HG03064 (cell line): Measurements from ENCODE around the gene SBDS.
"Not testable (repeated sequence)": the region's sequence is repeated elsewhere in the genome, so short reads cannot be mapped to it uniquely, and the experiment has no call there.

Experiments used
- ATAC-seq: cut with Tn5 transposase; IDR thresholded peaks from one replicate; pipeline ENCODE4 v1.9.1; 2021; ENCODE audit warnings: low read depth; ENCODE audit not compliant: unreplicated experiment

The SBDS gene

DNA sequence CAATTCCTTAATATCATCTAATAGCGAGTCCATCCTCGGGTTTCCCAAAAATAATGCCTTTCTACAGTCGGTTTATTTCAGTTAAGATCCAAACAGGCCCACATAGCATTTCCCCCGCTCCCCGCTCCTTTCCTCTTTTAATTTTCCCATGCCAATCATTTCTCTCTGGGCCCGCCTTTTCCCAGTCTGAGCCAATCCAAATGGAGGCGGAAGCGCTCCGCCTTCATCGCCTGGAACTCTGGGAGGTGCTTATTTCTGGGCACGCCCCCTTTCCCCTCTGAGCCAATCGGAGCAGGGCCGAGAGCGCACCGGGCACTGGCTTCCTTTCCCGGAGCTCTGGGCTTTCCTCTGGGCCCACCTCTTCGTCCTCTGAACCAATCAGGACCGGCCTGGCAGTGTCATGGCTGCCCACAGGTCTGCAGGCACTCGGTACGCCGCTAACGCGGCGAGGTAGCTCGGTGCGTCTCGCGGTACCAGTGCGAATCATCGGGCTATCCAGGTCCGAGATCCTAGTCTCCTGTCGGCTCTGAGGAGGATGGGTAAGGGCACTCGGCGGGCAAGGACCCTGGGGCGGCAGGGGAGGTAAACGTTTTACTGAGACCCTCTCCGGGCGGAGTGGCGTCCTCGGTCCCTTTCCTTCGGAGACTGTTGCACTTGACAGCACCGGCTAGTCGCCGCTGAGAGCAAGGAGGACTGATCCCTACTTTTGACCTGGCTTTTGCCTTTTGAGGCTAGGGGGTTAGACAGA, 1.2 kb upstream of the SBDS start, which contains the start of gene TYW1:
TSS of gene TYW1 (plus strand) at position 390 of the 748 bp plus-strand sequence. CDS start at position 536, 146 bp downstream.
- ATAC-seq, result peak; percentile 82

DNA sequence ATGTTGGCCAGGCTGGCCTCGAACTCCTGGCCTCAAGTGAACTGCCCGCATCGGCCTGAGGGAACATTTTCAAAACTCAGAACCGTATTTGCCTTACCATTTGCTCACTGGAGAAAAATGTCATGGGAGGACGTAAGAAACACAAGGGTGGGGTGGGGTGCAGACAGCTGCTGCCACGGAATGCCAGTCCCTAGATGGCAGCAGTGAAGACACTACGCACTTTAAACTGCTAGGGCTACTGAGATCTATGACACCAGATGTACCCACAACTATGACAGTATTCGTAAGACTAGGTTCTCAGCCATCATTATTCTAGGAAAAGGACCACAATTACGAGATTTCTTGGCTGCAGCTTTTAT, 716 bp downstream of the SBDS start:
- ATAC-seq, result not testable (repeated sequence)

DNA sequence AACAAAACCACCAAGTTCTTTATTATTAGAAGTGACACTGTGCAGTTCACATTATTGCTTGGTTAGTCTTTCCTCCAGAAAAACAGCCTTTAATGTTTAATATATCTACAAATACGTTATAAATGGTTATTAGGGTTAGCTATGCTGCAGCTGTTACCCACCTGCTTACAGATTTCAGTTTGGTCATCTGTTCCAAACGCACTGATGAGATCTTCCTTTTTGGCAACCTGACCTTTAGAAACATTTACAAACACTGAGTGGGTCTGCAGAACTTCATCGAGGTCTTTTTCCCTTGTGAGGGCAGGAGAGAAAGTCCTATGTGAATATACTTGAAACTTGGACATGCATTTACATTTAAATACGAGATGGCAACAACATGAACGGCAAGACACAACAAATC, 1.3 kb downstream of the SBDS start:
- not testable (repeated sequence) for ATAC-seq

DNA sequence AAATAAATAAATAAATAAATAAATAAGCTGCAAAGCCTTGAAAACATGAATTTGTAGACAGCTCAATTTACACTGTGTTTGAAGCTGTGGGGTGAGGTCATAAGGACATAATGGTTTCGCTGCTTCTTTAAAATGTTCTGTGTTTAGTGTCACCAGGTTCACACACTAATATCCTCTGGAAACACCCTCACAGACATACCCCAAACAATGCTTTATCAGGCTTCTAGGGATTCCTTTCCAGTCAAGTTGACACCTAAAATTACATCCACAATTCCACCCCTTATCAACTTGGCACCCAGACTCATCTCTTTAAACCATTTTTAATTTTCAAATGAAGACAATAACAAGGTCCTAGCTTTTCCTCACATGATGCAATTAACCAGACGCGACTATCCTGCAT, 5.8 kb downstream of the SBDS start:
- not testable (repeated sequence) for ATAC-seq

DNA sequence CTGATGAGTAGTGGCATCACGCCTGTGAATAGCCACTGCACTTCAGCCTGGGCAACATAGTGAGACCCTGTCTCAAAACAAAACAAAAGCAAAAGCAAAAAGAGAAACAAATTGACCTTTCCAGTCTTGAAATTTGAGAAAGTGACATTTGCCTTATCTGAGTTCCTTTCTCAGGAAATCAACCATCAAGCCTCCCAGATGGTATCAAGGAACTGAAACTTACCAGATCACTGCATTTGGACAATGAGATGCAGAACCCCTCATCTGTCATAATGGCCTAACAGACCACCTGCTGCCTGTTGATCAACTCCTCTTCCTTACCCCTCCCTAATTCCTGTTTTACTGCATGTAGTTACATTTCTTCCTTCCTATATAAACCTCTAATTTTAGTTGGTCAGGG, 15.1 kb downstream of the SBDS start:
- ATAC-seq, result not testable (repeated sequence)

DNA sequence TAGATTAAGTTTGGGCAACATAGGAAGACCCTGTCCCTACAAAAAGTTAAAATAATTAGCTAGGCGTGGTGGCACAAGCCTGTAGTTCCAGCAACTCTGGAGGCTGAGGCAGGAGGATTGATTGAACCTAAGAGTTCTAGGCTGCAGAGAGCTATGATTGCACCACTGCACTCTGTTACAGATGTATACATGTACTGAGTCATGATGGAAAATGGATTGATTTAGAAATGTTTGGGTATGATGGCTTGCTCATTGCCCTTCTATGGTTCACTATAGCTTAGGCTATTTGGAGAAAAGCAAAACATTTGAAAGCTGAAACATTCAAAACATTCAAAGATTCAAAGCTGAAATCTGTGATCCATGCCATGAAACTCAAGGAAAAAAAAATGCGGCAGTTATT, 16.4 kb downstream of the SBDS start:
- not testable (repeated sequence) for ATAC-seq

DNA sequence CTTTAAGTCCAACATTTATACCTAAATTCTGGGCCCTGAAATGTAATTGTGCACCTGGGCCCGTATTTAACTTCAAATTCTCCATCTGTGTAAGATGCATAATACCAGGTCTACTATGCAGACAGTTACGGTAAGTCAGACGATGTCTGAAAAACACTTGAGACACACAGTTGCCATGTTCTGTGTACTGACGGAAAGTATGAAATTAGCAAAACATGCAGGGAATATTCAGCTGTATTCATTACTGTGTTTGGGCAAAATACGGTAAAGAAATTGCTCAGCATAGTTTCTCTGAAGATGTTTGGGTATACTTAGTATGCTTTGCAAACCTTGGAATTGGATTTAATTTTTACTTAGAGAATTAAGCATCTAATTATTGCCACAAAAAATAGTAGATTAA, 17.1 kb downstream of the SBDS start:
- not testable (repeated sequence) for ATAC-seq

DNA sequence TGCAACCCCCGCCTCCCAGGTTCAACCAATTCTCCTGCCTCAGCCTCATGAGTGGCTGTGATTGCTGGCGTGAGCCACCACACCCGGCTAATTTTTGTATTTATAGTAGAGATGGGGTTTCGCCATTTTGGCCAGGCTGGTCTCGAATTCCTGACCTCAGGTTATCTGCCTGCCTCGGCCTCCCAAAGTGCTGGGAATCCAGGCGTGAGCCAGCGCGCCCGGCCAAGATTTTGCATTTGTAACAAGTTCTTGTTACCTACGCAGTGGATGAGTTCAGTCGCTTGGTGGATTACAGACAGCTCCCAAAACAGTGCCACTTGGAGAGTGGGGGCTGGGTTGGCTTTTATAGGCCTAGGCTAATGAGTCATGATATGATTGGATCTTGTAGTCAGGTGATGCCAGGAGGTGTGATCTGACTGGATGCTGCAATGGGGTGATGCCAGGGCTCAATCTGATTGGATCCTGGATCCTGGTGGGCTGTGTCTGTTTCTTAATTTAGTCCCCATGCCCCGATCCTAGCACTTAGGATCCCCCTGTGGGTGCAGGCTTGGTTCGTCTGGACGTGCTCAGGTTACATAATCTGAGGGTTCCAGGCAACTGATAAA, 20.3 kb downstream of the SBDS start:
- ATAC-seq, result no peak

DNA sequence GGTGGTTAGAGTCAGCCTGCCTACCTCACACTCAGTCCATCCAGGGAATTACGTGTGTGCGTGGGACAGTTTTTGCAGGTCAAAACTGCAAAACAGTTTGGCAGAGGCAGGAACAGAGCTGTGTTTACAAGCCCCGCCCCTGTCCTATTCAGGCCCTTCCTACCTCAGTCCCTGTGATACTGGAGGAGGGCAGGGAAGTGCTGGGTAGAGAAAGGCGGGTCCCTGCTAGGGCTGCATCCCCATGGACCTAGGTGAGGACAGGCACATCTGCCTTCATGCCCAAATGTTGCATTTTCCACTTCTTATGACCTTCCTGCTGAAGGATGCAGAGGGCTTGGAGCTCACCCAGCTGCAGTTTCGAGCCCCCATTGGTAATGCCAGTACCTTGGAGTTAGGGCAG, 25.1 kb downstream of the SBDS start:
- ATAC-seq, result no peak

DNA sequence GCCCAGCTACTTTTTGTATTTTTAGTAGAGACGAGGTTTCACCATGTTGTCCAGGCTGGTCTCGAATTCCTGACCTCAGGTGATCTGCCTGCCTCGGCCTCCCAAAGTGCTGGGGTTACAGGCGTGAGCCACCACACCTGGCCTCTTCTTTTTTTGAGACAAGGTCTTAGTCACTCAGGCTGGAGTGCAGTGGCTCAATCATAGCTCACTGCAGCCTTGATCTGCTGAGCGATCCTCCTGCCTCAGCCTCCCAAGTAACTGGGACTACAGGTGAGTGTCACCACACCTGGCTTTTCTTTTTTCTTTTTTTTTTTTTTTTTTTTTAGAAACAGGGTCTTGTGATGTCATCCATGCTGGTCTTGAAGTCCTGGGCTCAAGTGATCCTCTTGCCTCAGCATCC, 26.4 kb downstream of the SBDS start:
- ATAC-seq, result not testable (repeated sequence)

DNA sequence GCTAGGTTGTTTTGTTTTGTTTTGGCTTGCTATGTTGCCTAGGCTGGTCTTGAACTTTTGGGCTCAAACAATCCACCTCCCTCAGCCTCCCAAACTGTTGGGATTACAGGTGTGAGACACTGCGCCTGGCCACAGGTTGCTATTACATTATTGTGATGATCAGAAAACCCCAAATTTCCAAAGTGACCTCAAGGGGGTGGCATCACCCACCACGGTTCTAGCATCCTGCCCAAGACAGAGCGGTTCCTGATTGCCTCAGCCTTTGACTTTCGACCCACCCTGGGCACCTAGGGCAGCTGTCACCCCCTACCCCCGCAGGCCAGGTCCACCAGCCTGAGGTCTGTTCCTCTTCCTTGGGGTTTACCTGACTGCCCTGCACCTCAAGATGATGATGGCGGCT, 28.4 kb downstream of the SBDS start:
- no peak for ATAC-seq

DNA sequence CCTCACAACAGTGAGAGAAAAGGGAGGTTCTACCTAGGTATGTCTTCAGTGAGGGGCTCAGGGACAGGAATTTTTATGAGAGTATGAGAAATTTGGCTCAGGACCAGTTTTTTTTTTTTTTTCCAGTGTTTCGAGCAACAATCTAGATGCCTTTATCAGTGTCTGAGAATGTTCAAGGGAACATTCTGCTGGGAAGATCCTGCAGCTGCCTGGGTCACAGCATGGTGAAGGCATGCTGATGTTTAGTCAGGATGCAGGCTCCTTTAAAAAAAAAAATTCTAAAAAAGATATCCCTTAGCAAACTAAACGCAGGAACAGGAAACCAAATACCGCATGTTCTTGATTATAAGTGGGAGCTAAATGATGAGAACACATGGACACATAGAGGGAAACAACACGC, 31.0 kb downstream of the SBDS start:
- no peak for ATAC-seq

DNA sequence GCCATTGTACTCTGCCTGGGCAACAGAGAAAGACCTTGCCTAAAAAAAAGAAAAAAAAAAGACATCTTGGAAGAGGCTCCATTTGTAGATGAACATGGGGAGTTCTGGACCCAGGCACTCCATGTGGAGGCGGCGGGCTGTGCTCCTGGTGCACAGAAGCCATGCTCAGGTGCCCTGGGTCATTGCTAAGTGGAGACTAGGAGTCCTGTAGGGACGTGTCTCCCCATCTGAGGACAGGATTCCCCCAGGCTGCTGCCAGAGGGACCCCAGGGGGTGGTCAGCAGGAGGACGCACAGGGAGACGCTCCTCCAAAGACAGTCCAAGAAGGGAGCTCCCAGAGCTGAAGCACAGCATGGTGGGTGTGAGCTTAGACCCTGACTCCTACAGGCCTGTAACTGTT, 34.3 kb downstream of the SBDS start:
- ATAC-seq, result no peak

DNA sequence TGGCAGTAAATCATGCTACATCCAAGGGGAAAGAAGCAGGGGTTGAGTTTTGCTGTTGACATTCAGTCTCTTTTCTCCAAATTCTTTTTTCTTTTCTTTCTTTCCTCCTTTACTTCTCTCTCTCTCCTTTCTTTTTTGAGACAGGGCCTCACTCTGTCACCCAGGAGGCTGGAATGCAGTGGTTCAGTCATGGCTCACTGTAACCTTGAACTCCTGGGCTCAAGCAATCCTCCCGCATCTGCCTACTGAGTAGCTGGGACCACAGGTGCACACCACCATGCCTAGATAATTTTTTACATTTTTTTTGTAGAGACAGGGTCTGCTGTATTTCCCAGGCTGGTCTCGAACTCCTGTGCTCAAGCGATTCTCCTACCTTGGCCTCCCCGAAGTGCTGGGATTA, 35.2 kb downstream of the SBDS start:
- ATAC-seq, result no peak

DNA sequence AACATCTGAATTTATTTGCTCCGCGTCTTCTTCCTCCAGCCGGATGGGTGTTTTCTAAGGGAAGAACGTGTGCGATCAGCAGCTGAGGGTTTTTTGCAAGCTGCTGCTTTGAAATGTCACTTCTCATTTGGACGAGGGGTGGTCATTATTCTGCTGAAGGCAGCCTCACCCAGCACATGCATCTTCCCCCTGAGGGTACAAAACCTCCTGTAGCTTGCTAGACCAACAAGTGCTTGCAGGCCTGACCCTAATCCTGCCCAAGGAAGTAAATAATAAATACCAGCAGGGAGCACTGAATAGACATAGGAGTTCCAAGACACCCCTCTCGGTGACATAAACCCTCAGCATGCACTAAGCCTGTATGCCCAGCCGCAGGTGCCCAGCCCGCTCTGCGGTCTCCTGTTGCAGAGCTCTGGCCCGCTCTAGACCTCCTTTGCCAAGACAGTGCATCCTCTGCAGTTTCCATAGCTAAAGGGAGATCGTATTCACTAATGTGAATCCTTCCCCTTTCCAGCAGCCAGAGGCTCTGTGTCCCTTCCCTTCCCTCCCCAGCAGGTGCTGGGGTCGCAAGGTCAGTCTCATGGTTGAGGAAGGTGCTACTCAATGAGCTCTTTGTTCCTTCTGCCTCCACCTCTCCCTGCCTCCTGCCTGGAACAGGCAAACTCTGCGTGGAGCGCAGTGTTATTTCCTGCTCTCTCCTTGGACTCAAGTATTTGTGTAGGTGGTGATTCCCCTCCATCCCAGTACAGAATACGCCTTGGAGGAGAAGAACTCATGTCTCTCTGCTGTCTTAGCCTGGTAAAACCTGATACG, 36.6 kb downstream of the SBDS start:
- ATAC-seq, result no peak

DNA sequence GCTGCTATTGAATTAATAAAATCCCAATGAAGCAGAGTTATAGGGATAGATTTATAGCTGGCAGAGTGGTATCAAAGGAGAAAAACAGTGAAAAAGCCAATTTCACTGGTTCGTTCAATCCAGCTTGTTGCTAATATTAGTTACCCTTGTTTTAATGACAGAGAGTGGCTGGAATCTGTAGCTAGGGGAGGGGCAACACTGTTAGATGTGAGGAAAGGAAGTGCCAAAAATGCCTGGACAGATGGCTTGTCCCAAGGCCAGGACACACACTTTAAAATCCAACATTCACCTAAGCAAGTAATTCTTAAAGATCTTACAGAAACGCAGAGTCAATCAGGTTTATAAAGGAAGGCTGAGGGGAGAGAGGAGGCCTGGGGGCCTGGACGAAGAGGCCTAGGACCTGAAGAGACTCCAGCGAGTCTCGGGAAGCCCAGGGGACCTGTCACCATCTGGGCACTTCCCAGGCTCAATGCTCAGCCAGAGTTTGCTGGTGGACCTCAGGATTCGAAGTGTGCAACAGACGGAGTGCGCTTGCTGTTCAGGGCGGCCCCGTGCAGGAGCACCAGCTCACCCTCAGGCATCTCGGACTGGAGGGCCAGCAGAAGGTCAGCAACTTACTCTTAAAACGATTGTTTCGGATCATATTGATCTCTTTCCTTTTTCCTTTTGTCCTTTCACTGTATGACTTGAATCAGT, 37.6 kb downstream of the SBDS start:
- no peak for ATAC-seq

DNA sequence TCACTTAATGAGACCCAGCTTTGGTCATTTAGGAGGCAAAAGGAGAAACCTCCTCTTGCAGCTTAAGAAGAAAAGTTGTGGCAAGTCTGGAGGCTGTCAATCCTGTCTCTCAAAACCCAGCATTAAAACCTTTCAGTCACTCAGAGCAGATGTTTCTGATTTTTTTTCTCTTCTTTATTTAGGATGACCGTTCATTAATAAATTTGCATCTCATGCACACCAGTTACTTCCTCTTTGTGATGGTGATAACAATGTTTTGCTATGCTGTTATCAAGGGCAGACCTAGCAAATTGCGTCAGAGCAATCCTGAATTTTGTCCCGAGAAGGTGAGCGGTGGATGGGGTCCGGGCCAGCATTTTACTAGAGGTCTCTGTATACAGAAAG, 42.4 kb downstream of the SBDS start:
- ATAC-seq, result no peak

DNA sequence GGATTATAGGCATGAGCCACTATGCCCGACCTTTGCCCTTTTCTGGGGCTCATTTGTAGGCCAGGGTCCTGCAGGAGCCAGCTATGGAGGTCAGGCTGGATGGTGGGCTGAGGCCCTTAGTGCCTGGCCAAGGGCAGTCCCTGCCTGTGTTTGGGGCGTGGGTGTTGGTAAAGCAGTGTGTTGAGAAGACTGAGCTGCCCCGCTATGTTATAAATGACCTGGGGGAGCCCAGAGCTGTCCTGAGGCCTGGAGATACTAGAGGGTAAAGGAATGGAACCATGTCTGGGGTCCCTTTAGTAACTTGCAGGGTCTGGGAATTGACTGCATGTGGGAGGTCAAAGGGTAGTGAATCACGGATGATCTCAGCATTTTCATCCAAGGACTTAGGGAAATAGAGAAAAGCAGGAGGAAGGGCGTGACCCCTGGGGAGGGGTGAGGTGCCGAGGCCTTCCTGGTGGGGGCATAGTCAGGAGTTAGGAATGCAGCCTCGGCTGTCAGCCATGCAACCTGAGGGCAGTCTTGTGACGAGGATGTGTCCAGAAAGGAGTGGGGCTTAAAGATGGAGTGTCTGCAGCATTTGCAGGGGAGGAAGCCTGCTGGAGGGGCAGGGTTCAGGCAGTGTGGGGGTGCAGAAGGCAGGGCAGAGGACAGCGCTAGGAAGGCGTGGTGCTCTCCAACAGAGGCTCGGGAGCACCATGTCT, 42.9 kb downstream of the SBDS start:
- no peak for ATAC-seq

DNA sequence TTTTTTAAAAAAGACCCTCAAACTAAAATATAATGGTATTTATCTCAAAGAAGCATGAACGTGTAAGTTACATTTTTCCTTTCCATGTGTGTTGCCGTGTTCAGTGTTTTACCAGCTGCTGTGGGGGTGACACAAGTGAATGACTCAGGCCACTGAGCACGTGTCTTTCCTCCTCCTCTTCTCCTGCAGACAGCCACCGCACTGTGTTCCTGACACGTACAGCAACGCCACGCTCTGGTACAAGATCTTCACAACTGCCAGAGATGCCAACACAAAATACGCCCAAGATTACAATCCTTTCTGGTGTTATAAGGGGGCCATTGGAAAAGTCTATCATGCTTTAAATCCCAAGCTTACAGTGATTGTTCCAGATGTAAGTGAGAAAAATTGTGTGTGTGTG, 44.6 kb downstream of the SBDS start:
- no peak for ATAC-seq

DNA sequence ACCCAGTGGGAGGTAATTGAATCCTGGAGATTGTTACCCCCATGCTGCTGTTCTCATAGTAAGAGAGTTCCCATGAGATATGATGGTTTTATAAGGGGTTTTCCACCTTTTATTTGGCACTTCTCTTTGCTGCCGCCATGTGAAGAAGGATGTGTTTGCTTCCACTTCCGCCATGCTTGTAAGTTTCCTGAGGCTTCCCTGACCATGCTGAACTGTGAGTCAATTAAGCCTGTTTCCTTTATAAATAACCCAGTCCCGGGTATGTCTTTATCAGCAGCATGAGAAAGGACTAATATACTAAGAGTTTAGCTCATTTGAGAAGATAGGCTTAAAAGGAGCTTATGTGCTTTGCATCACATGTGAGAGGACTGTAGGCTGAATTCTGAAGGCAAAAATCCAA, 45.1 kb downstream of the SBDS start:
- ATAC-seq, result no peak
